Measurements from ENCODE around the gene EEF1A2. TPM values are rescaled to one million over a fixed set of nuclear protein-coding genes. Genes with fewer than 3 reads are reported as not detected.

Gene EEF1A2
- total RNA-seq, 1 experiment from 2014 or later: 75.2 TPM

- H3K79me2 ChIP-seq (ENCODE audit: low read depth): no peaks in the 10 kb centered on the region
- CTCF ChIA-PET: no interaction called here
Measured at GRCh38 chr20:63494084-63494419, 4.8 kb downstream of the EEF1A2 start.

GRCh38 chr20:63493563-63494020 is 5.3 kb downstream of the EEF1A2 start:
- no TSS peak for BruUV-seq (replicated peaks)
- no peaks in the 10 kb centered on the region for H3K9me3 ChIP-seq (ENCODE audit: insufficient read depth, low read depth)
- no peak overlapping the region for H2AFZ ChIP-seq
- no peaks in the 10 kb centered on the region for H3K9me2 ChIP-seq (ENCODE audit: insufficient read depth)
- TF ChIP-seq CTCF (conservative IDR thresholded peaks at IDR 0.05) (no peak), EZH2 (IDR thresholded peaks at IDR 0.05; ENCODE audit: low read depth) (no peak)
- ChIA-PET POLR2A (ENCODE audit: unreplicated experiment) (interaction anchor here (0.7 kb wide), 1 partner anchor 28 kb away, joined by 3 read pairs; no protein-coding TSS in a partner anchor), CTCF (no interaction called here)
- H3K4me3 ChIP-seq: no peak overlapping the region
- H4K20me1 ChIP-seq (ENCODE audit: insufficient read depth): peaks cover 3% of the 10 kb centered on the region; the same call in 1 of the 2 replicates
- no peaks in the 10 kb centered on the region for H3K79me2 ChIP-seq (ENCODE audit: low read depth)
- H3K27ac ChIP-seq: no peak overlapping the region
- H3F3A ChIP-seq (ENCODE audit: insufficient read depth, low read depth): peaks cover 4% of the 10 kb centered on the region; the same call in 1 of the 2 replicates
- no peaks in the 10 kb centered on the region for H3K36me3 ChIP-seq (ENCODE audit: low read depth)
- H3K4me2 ChIP-seq: no peak overlapping the region
- intact Hi-C loops (cut with micrococcal nuclease; ENCODE audit: unreplicated experiment): loop anchor here (10.0 kb wide), 1 partner anchor 49 kb away; no protein-coding TSS in a partner anchor
- peaks cover 11% of the 10 kb centered on the region; the same call in 1 of the 2 replicates for H3K27me3 ChIP-seq (ENCODE audit: insufficient read depth, low read depth)
- no peak for DNase-seq
- H3K4me1 ChIP-seq (replicated peaks; ENCODE audit: insufficient read depth): no peaks in the 10 kb centered on the region

More at GRCh38 chr20:63494084-63494419, 4.8 kb downstream of the EEF1A2 start:
- peaks cover 4% of the 10 kb centered on the region; the same call in 1 of the 2 replicates for H3F3A ChIP-seq (ENCODE audit: insufficient read depth, low read depth)
- H3K9me3 ChIP-seq (ENCODE audit: insufficient read depth, low read depth): no peaks in the 10 kb centered on the region
- H4K20me1 ChIP-seq (ENCODE audit: insufficient read depth): peaks cover 3% of the 10 kb centered on the region; the same call in 1 of the 2 replicates
- H3K9me2 ChIP-seq (ENCODE audit: insufficient read depth): no peaks in the 10 kb centered on the region
- intact Hi-C loops (cut with micrococcal nuclease; ENCODE audit: unreplicated experiment): loop anchor here (10.0 kb wide), 1 partner anchor 49 kb away; no protein-coding TSS in a partner anchor
- H3K36me3 ChIP-seq (ENCODE audit: low read depth): no peaks in the 10 kb centered on the region
- no peak overlapping the region for H3K4me3 ChIP-seq
- peaks cover 13% of the 10 kb centered on the region; the same call in 1 of the 2 replicates for H3K27me3 ChIP-seq (ENCODE audit: insufficient read depth, low read depth)
- no peak overlapping the region for H3K27ac ChIP-seq
- POLR2A ChIA-PET (ENCODE audit: unreplicated experiment): interaction anchor here (0.7 kb wide), 1 partner anchor 29 kb away, joined by 3 read pairs; no protein-coding TSS in a partner anchor
- H2AFZ ChIP-seq: no peak overlapping the region
- H3K4me1 ChIP-seq (replicated peaks; ENCODE audit: insufficient read depth): no peaks in the 10 kb centered on the region
- H3K4me2 ChIP-seq: no peak overlapping the region
- DNase-seq: no peak
- no peak for TF ChIP-seq CTCF (conservative IDR thresholded peaks at IDR 0.05)
- no peak for TF ChIP-seq EZH2 (IDR thresholded peaks at IDR 0.05; ENCODE audit: low read depth)
- no TSS peak for BruUV-seq (replicated peaks)

- no peak for DNase-seq
- Histone ChIP-seq H4K20me1 (ENCODE audit: insufficient read depth) (peaks cover 3% of the 10 kb centered on the region; the same call in 1 of the 2 replicates), H3F3A (ENCODE audit: insufficient read depth, low read depth) (peaks cover 4% of the 10 kb centered on the region; the same call in 1 of the 2 replicates), H2AFZ (no peak overlapping the region), H3K4me2 (no peak overlapping the region), H3K79me2 (ENCODE audit: low read depth) (no peaks in the 10 kb centered on the region), H3K9me3 (ENCODE audit: insufficient read depth, low read depth) (no peaks in the 10 kb centered on the region), H3K36me3 (ENCODE audit: low read depth) (no peaks in the 10 kb centered on the region), H3K4me1 (replicated peaks; ENCODE audit: insufficient read depth) (no peaks in the 10 kb centered on the region), H3K4me3 (no peak overlapping the region), H3K9me2 (ENCODE audit: insufficient read depth) (no peaks in the 10 kb centered on the region), H3K27ac (no peak overlapping the region), H3K27me3 (ENCODE audit: insufficient read depth, low read depth) (peaks cover 5% of the 10 kb centered on the region; the same call in 1 of the 2 replicates)
- ChIA-PET CTCF (no interaction called here), POLR2A (ENCODE audit: unreplicated experiment) (no interaction called here)
- no peak for TF ChIP-seq EZH2 (IDR thresholded peaks at IDR 0.05; ENCODE audit: low read depth)
- no peak for TF ChIP-seq CTCF (conservative IDR thresholded peaks at IDR 0.05)
- BruUV-seq (replicated peaks): no TSS peak
- intact Hi-C loops (cut with micrococcal nuclease; ENCODE audit: unreplicated experiment): loop anchor here (10.0 kb wide), 1 partner anchor 48 kb away; no protein-coding TSS in a partner anchor
Measured at GRCh38 chr20:63492982-63493381, 5.9 kb downstream of the EEF1A2 start.

All from PC-9 (cell line).